GM19468 (cell line): Measurements from ENCODE around the gene CRY1.

Experiments
- ATAC-seq: cut with Tn5 transposase; IDR thresholded peaks from one replicate; pipeline ENCODE4 v1.9.1; 2021; ENCODE audit warnings: mild to moderate bottlenecking, moderate library complexity, moderate number of reproducible peaks; ENCODE audit not compliant: unreplicated experiment; ENCODE audit errors: extremely low read depth

Gene CRY1

GRCh38 chr12:106975993-106976658 lies 117.2 kb downstream of the CRY1 start:
- ATAC-seq: no peak

- no peak for ATAC-seq
Observed at GRCh38 chr12:106975098-106975497, 118.3 kb downstream of the CRY1 start.

- peak; percentile 84 for ATAC-seq
Observed at GRCh38 chr12:106974511-106974910, 118.8 kb downstream of the CRY1 start.

- no peak for ATAC-seq
Observed at GRCh38 chr12:106973545-106973944, 119.8 kb downstream of the CRY1 start.

- ATAC-seq: no peak
Observed at GRCh38 chr12:106971065-106971464, 122.3 kb downstream of the CRY1 start.

- no peak for ATAC-seq
Observed at GRCh38 chr12:106964526-106964925, 128.8 kb downstream of the CRY1 start.

- ATAC-seq: no peak
Observed at GRCh38 chr12:106962286-106962685, 131.1 kb downstream of the CRY1 start.

GRCh38 chr12:106960443-106960842 lies 132.9 kb downstream of the CRY1 start:
- ATAC-seq: no peak

GRCh38 chr12:106957583-106957982 lies 135.8 kb downstream of the CRY1 start:
- no peak for ATAC-seq

- ATAC-seq: peak; percentile 4
Observed at GRCh38 chr12:106956048-106956578, 137.2 kb downstream of the CRY1 start.

- peak; percentile 70 for ATAC-seq
Observed at GRCh38 chr12:106955377-106956047, 137.8 kb downstream of the CRY1 start, which contains the start of gene TMEM263. Gene TMEM263, plus strand, starts transcription at chr12:106955907. Its CDS starts 11,210 bp downstream, at chr12:106967117.

GRCh38 chr12:106954462-106955376 lies 138.6 kb downstream of the CRY1 start:
- no peak for ATAC-seq

- no peak for ATAC-seq
Observed at GRCh38 chr12:106953352-106954250, 139.7 kb downstream of the CRY1 start.

- ATAC-seq: no peak
Observed at GRCh38 chr12:106950591-106950990, 142.8 kb downstream of the CRY1 start.

GRCh38 chr12:106947461-106947860 lies 145.9 kb downstream of the CRY1 start:
- no peak for ATAC-seq

- no peak for ATAC-seq
Observed at GRCh38 chr12:106945261-106945851, 148.0 kb downstream of the CRY1 start.

GRCh38 chr12:106942775-106943174 lies 150.6 kb downstream of the CRY1 start:
- ATAC-seq: no peak

GRCh38 chr12:106941481-106942156 lies 151.7 kb downstream of the CRY1 start:
- no peak for ATAC-seq
